ENCODE measurements around the gene ETF1. TPM values are rescaled to one million over a fixed set of nuclear protein-coding genes. Genes with fewer than 3 reads are reported as not detected.

The ETF1 gene
- total and polyA plus RNA-seq, 2 donors (not counting 1 experiment from before 2014, with no cell fraction given): 10.2 to 50.5 TPM

- no peaks in the 10 kb centered on the region for H3K79me2 ChIP-seq (ENCODE audit: control insufficient read depth, insufficient read depth, low read length)
- ATAC-seq (ENCODE audit: low read depth) (no peak), DNase-seq (no peak)
- CTCF ChIA-PET: interaction anchor here (0.9 to 1.0 kb wide), 2 partner anchors 30 to 141 kb away, joined by 3 to 5 read pairs; partner anchors contain the start of gene EGR1
- no peak overlapping the region for H3K9ac ChIP-seq (ENCODE audit: low read length)
- peaks cover 18% of the 10 kb centered on the region for H3K27me3 Mint-ChIP-seq
- H3K27ac ChIP-seq (ENCODE audit: low read length in 2 of 2): no peak overlapping the region
- H3K4me3 Mint-ChIP-seq: no peak overlapping the region
- intact Hi-C loops (cut with micrococcal nuclease): no loop called here
- WGBS (ENCODE audit: insufficient coverage): 80% methylated on average over 2 of the region's 7 CpGs
- POLR2A ChIA-PET: no interaction called here
- peaks cover 17% of the 10 kb centered on the region for H4K20me1 ChIP-seq (ENCODE audit: control insufficient read depth, insufficient read depth, low read length, poor library complexity, severe bottlenecking)
- H3K27ac Mint-ChIP-seq: no peak overlapping the region
- peaks cover 0 to 16% (median 0%) of the 10 kb centered on the region in 3 donors for H3K9me3 ChIP-seq (ENCODE audit: control extremely low read depth in 1 of 3, control insufficient read depth in 2 of 3, insufficient read depth in 1 of 3, low read length in 2 of 3)
- H3K4me1 ChIP-seq (ENCODE audit: control insufficient read depth in 2 of 2, insufficient read depth in 2 of 2, low read length in 2 of 2): peaks cover 19% of the 10 kb centered on the region in 2 donors
- no peaks in the 10 kb centered on the region for H3K9me3 Mint-ChIP-seq (ENCODE audit: insufficient read depth)
- H3K4me1 Mint-ChIP-seq: peaks cover 6% of the 10 kb centered on the region
- H3K27me3 ChIP-seq (replicated peaks in 1 of 4; ENCODE audit: control extremely low read depth in 1 of 4, control insufficient read depth in 3 of 4, insufficient read depth in 4 of 4, low read length in 3 of 4): peaks cover 0 to 33% (median 22%) of the 10 kb centered on the region in 4 experiments
- H3K4me2 ChIP-seq (replicated peaks; ENCODE audit: low read depth, low read length, poor library complexity, severe bottlenecking): no peak overlapping the region
- no peak overlapping the region for H3K4me3 ChIP-seq (ENCODE audit: control extremely low read depth in 1 of 5, extremely low read depth in 1 of 5, insufficient read depth in 1 of 5, low read depth in 2 of 5, low read length in 4 of 5)
- TF ChIP-seq CTCF (IDR thresholded peaks at IDR 0.05): no peak
- no peak for TF ChIP-seq EZH2 (IDR thresholded peaks at IDR 0.05; ENCODE audit: borderline replicate concordance, insufficient read depth, low read depth, low read length, poor library complexity, severe bottlenecking)
- H2AFZ ChIP-seq (ENCODE audit: insufficient read depth, low read depth, low read length, poor library complexity, severe bottlenecking): no peak overlapping the region
- H3K36me3 ChIP-seq (replicated peaks in 1 of 2; ENCODE audit: control extremely low read depth in 1 of 2, control insufficient read depth in 1 of 2, extremely low read depth in 1 of 2, insufficient read depth in 2 of 2, low read length in 1 of 2): no peaks in the 10 kb centered on the region
These were observed 47.7 kb downstream of the ETF1 start for GRCh38 chr5:138495351-138495750.

- TF ChIP-seq CTCF (IDR thresholded peaks at IDR 0.05) (no peak), EZH2 (IDR thresholded peaks at IDR 0.05; ENCODE audit: borderline replicate concordance, insufficient read depth, low read depth, low read length, poor library complexity, severe bottlenecking) (no peak)
- WGBS (ENCODE audit: insufficient coverage): 49% methylated on average over 9 of the region's 10 CpGs
- Histone ChIP-seq H3K4me1 (ENCODE audit: control insufficient read depth in 2 of 2, insufficient read depth in 2 of 2, low read length in 2 of 2) (peaks cover 19% of the 10 kb centered on the region in 2 donors), H3K4me3 (ENCODE audit: control extremely low read depth in 1 of 5, extremely low read depth in 1 of 5, insufficient read depth in 1 of 5, low read depth in 2 of 5, low read length in 4 of 5) (peak overlapping the region in 4 of 5 experiments; percentile 36 to 61 (median 56)), H3K27ac (ENCODE audit: low read length in 2 of 2) (no peak overlapping the region), H3K4me2 (replicated peaks; ENCODE audit: low read depth, low read length, poor library complexity, severe bottlenecking) (peak overlapping the region; percentile 93), H3K9me3 (ENCODE audit: control extremely low read depth in 1 of 3, control insufficient read depth in 2 of 3, insufficient read depth in 1 of 3, low read length in 2 of 3) (peaks cover 0 to 16% (median 0%) of the 10 kb centered on the region in 3 donors), H3K9ac (ENCODE audit: low read length) (peak overlapping the region; percentile 67), H3K27me3 (replicated peaks in 1 of 4; ENCODE audit: control extremely low read depth in 1 of 4, control insufficient read depth in 3 of 4, insufficient read depth in 4 of 4, low read length in 3 of 4) (peaks cover 0 to 51% (median 29%) of the 10 kb centered on the region in 4 experiments), H4K20me1 (ENCODE audit: control insufficient read depth, insufficient read depth, low read length, poor library complexity, severe bottlenecking) (peaks cover 17% of the 10 kb centered on the region), H3K79me2 (ENCODE audit: control insufficient read depth, insufficient read depth, low read length) (no peaks in the 10 kb centered on the region), H2AFZ (ENCODE audit: insufficient read depth, low read depth, low read length, poor library complexity, severe bottlenecking) (peak overlapping the region; percentile 75), H3K36me3 (replicated peaks in 1 of 2; ENCODE audit: control extremely low read depth in 1 of 2, control insufficient read depth in 1 of 2, extremely low read depth in 1 of 2, insufficient read depth in 2 of 2, low read length in 1 of 2) (no peaks in the 10 kb centered on the region)
- POLR2A ChIA-PET: interaction anchor here (0.5 to 1.0 kb wide), 3 partner anchors 10 to 83 kb away, joined by 3 to 4 read pairs (median 3); no protein-coding TSS in a partner anchor
- CTCF ChIA-PET: interaction anchor here (0.7 to 1.4 kb wide), 3 partner anchors 11 to 42 kb away, joined by 3 to 5 read pairs (median 4); partner anchors contain the start of gene EGR1
- Mint-ChIP-seq H3K4me1 (peaks cover 6% of the 10 kb centered on the region), H3K9me3 (ENCODE audit: insufficient read depth) (no peaks in the 10 kb centered on the region), H3K4me3 (peak overlapping the region; percentile 93), H3K27ac (peak overlapping the region; percentile 63), H3K27me3 (peaks cover 29% of the 10 kb centered on the region)
- DNase-seq (no peak), ATAC-seq (ENCODE audit: low read depth) (no peak)
- intact Hi-C loops (cut with micrococcal nuclease): loop anchor here (1.0 kb wide), 2 partner anchors 27 to 51 kb away; partner anchors contain the start of genes EGR1 and ETF1
These were observed 50.4 kb downstream of the ETF1 start for GRCh38 chr5:138492560-138493045.

Measured in B cell (primary cell).